Mucosa of stomach (tissue), 1 donor: ENCODE results near the gene SLC5A10.
"Not testable (repeated sequence)": the region's sequence is repeated elsewhere in the genome, so short reads cannot be mapped to it uniquely, and the experiment has no call there.

Source experiments
- H3K27me3 ChIP-seq: one replicate; pipeline ENCODE4 v1.7.0; 2013; ENCODE audit warnings: mild to moderate bottlenecking, low read length; ENCODE audit not compliant: control insufficient read depth, insufficient read depth
- H3K36me3 ChIP-seq: one replicate; pipeline ENCODE4 v1.7.0; 2013; ENCODE audit warnings: low read length; ENCODE audit not compliant: control insufficient read depth, insufficient read depth
- H3K4me1 ChIP-seq: one replicate; pipeline ENCODE4 v1.7.0; 2013; ENCODE audit warnings: mild to moderate bottlenecking, low read length; ENCODE audit not compliant: control insufficient read depth, insufficient read depth
- H3K4me3 ChIP-seq: one replicate; pipeline ENCODE4 v1.7.0; 2013; ENCODE audit warnings: low read length
- H3K9ac ChIP-seq: one replicate; pipeline ENCODE4 v1.7.0; 2013; ENCODE audit warnings: mild to moderate bottlenecking, low read length, moderate library complexity
- H3K9me3 ChIP-seq: one replicate; pipeline ENCODE4 v1.7.0; 2013; ENCODE audit warnings: mild to moderate bottlenecking, low read length, moderate library complexity; ENCODE audit not compliant: control insufficient read depth
- donor health status: Pancreatic carcinoma.

The SLC5A10 gene

DNA sequence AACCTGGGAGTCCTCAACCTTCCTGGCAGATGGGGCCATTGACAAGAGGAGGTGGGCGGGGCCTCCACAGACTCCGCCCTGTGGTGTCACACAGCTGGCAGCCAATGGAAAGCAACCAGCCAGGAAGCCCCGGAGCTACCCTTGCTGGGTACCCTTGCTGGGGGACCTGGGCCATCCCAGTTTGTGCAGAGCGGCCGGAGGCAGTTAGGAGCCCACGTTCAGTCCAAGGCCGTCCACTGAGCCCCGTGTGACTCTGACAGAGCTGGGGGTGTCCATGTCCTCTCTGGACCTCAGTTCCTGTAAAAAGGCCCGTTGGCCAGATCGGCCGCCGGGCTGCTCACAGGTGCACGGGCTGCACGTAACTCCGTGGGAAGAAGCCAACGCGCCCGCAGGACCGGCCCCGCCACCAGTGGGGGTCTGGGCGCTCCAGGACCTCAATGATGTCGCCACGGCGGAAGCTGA, 69.7 kb downstream of the SLC5A10 start:
- H3K9ac ChIP-seq, result no peak overlapping the region
- H3K4me3 ChIP-seq, result no peak overlapping the region
- H3K9me3 ChIP-seq, result no peaks in the 10 kb centered on the region
- no peaks in the 10 kb centered on the region for H3K36me3 ChIP-seq
- H3K27me3 ChIP-seq, result no peaks in the 10 kb centered on the region
- peaks cover 20% of the 10 kb centered on the region for H3K4me1 ChIP-seq

DNA sequence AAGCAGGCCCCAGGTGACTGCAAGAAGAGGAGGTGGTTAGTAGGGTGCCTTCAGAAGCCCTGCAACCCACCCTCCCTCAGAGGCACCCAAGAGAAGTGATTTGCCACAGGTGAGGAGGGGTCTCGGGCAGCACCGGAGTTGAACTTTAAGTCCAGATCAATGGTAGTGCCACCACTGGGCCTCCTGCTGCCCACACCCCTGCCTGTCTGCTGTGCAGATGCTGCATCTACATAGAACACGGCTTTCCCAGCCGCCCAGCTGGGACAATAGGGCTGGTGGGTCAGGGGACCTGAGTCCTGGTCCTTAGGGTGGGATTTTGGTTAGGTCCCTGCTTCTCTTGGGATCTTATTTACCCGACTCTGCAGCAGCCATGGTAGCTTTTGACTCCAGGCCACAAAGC, 70.2 kb downstream of the SLC5A10 start:
- Histone ChIP-seq H3K4me1 (peaks cover 15% of the 10 kb centered on the region), H3K27me3 (no peaks in the 10 kb centered on the region), H3K36me3 (no peaks in the 10 kb centered on the region), H3K9ac (no peak overlapping the region), H3K9me3 (no peaks in the 10 kb centered on the region), H3K4me3 (no peak overlapping the region)

- H3K4me3 ChIP-seq, result no peak overlapping the region
- no peaks in the 10 kb centered on the region for H3K36me3 ChIP-seq
- H3K9ac ChIP-seq, result no peak overlapping the region
- no peaks in the 10 kb centered on the region for H3K9me3 ChIP-seq
- no peaks in the 10 kb centered on the region for H3K27me3 ChIP-seq
- H3K4me1 ChIP-seq, result peaks cover 9% of the 10 kb centered on the region
Observed at GRCh38 chr17:19022747-19023146, 70.8 kb downstream of the SLC5A10 start.

DNA sequence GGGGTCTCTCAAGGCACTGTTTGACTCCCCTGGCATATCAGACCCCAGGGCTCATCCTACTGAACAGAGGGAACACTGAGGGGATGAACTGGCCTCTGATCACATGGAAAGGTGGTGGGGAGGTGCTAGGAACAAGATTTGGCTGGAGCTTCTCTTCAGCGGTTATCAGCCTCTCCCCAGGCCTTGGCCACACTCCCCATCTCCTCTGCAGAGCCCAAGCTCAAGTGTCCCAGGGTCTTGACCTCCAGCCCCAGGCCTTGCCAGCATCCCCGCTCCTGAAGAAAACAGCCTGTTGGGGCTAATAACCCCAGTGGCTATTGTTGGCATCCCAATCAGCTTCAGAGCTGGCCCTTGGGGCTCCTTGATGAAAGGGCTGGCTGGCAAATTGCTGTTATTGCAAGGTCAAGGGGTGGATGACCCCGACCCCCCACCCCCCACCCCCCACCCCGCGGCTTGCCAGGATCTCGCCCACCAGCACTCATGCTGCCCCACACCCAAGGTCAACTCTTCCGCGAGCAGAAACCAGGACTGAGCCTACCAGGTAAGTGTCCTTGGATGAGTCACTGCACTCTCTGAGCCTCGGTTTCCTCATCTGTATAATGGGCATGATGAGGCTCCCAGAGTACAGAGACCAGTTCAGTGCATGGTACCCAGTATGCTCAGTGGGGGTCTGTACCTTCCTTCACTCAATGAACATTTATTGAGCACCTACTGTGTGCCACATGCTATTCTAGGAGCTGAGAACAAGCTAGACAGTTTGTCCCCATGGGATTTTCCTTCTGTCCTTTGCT, 71.4 kb downstream of the SLC5A10 start:
- H3K36me3 ChIP-seq, result no peaks in the 10 kb centered on the region
- peaks cover 2% of the 10 kb centered on the region for H3K4me1 ChIP-seq
- H3K4me3 ChIP-seq, result no peak overlapping the region
- no peaks in the 10 kb centered on the region for H3K9me3 ChIP-seq
- H3K9ac ChIP-seq, result no peak overlapping the region
- H3K27me3 ChIP-seq, result no peaks in the 10 kb centered on the region

- H3K27me3 ChIP-seq, result no peaks in the 10 kb centered on the region
- H3K4me3 ChIP-seq, result no peak overlapping the region
- H3K9me3 ChIP-seq, result no peaks in the 10 kb centered on the region
- no peaks in the 10 kb centered on the region for H3K36me3 ChIP-seq
- no peaks in the 10 kb centered on the region for H3K4me1 ChIP-seq
- no peak overlapping the region for H3K9ac ChIP-seq
Observed at GRCh38 chr17:19024101-19025078, 72.4 kb downstream of the SLC5A10 start.

- H3K36me3 ChIP-seq, H3K27me3 ChIP-seq, H3K4me3 ChIP-seq, H3K4me1 ChIP-seq, H3K9me3 ChIP-seq, H3K9ac ChIP-seq: not testable (repeated sequence)
Observed at GRCh38 chr17:19028671-19029070, 76.7 kb downstream of the SLC5A10 start.

GRCh38 chr17:19029740-19030139, 77.8 kb downstream of the SLC5A10 start:
- not testable (repeated sequence) for H3K9me3 ChIP-seq, H3K9ac ChIP-seq, H3K36me3 ChIP-seq

DNA sequence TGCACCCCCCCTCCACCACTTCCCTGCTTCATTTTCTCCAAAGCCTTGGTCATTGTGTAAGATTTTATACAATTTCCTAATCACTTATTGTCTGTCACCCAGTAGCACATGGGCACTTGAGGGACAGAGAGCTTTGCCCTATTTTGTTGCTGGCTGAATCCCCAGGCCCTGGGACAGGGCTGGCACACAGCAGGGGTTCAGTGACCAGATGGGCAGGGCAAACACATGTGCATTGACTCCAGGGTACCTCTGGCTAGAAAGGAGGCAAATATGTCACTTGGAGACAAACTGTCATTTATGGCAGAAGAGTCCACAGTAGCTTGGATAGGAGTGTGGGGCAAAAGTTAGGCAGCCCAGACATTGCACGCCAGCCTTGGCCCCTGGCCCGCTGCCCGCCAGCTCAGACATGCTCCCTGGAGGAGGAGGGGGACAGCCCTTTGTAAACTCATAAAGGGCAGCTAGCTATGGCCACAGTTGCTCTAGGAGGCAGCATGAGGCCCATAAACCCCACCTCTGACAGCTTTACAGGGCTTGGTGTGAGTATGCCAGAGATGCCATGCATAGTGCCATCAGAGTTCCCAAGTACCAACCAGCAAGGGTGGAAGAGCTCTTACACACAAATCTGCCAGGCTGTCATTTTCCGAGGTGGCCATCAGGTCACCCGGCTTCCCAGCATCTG, 78.9 kb downstream of the SLC5A10 start:
- not testable (repeated sequence) for H3K27me3 ChIP-seq, H3K9ac ChIP-seq, H3K4me3 ChIP-seq, H3K36me3 ChIP-seq, H3K4me1 ChIP-seq, H3K9me3 ChIP-seq

More at GRCh38 chr17:19029740-19030139, 77.8 kb downstream of the SLC5A10 start:
- not testable (repeated sequence) for H3K4me1 ChIP-seq, H3K4me3 ChIP-seq, H3K27me3 ChIP-seq

DNA sequence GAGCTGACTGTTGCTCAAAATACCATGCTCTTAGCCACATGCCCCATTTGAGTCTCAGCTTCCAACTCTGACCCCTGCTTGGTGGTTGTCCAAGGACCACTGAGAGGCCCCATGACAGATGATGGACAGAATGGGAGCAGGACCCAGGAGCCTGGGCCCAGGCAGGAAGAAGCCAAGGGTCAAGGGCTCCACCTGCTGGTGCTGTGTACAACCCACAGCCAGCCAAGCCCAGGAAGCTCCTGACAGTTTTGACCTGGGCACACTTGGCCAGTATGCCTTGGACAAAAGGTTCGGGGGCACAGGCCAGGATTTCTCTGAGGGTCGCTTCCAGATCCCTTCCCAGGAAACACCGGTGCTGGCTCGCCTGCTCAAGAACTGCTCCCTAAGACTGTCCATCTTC, 79.8 kb downstream of the SLC5A10 start:
- not testable (repeated sequence) for H3K9me3 ChIP-seq, H3K9ac ChIP-seq, H3K4me3 ChIP-seq, H3K4me1 ChIP-seq, H3K27me3 ChIP-seq, H3K36me3 ChIP-seq

- H3K9me3 ChIP-seq, H3K9ac ChIP-seq, H3K36me3 ChIP-seq, H3K4me1 ChIP-seq, H3K4me3 ChIP-seq, H3K27me3 ChIP-seq: not testable (repeated sequence)
Observed at GRCh38 chr17:19032377-19032988, 80.5 kb downstream of the SLC5A10 start.

DNA sequence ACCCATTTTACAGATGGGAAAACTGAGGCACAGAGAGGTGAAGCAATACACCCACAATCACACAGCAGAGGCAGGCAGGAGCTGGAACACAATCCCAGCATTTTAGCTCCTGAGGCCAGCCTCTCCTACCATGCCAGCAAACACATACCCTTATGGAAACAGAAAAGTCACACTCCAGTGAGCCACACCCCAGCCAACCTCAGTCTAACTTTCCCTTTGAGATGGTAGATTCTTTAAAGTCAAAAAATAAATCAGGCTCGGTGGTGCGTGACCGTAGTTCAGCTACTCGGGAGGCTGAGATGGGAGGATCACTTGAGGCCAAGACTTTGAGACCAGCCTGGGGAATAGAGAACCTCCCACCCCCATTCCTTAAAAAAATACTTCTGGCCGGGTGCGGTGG, 84.2 kb downstream of the SLC5A10 start:
- not testable (repeated sequence) for H3K36me3 ChIP-seq, H3K4me1 ChIP-seq, H3K4me3 ChIP-seq, H3K9me3 ChIP-seq, H3K9ac ChIP-seq, H3K27me3 ChIP-seq
